ES-I3 (cell line): ENCODE data around the gene BEST1.
"Not testable (repeated sequence)": the region's sequence is repeated elsewhere in the genome, so short reads cannot be mapped to it uniquely, and the experiment has no call there.

Experiments
- H3K36me3 ChIP-seq: 2 replicates; pipeline ENCODE4 v1.6.1; 2013; ENCODE audit warnings: mild to moderate bottlenecking, low read length, control low read depth, moderate library complexity; ENCODE audit not compliant: insufficient read depth
- H3K4me1 ChIP-seq: 2 replicates; pipeline ENCODE4 v1.6.1; 2013; ENCODE audit warnings: mild to moderate bottlenecking, control low read depth, low read length; ENCODE audit not compliant: insufficient read depth
- H3K9ac ChIP-seq: 2 replicates; pipeline ENCODE4 v1.6.1; 2013; ENCODE audit warnings: low read depth, mild to moderate bottlenecking, low read length, moderate library complexity
- H3K9me3 ChIP-seq: 2 replicates; pipeline ENCODE4 v1.6.1; 2013; ENCODE audit warnings: mild to moderate bottlenecking, low read length, moderate library complexity; ENCODE audit not compliant: control insufficient read depth, insufficient read depth

The BEST1 gene

GRCh38 chr11:61980783-61981541 lies 30.8 kb downstream of the BEST1 start:
- Histone ChIP-seq H3K9me3 (no peaks in the 10 kb centered on the region), H3K4me1 (peaks cover 11% of the 10 kb centered on the region; the same call in 1 of the 2 replicates), H3K36me3 (no peaks in the 10 kb centered on the region; the same call in 1 of the 2 replicates), H3K9ac (no peak overlapping the region)

GRCh38 chr11:61983419-61983818 lies 33.3 kb downstream of the BEST1 start:
- H3K9me3 ChIP-seq, result peaks cover 8% of the 10 kb centered on the region; the same call in 1 of the 2 replicates
- H3K4me1 ChIP-seq, result peaks cover 11% of the 10 kb centered on the region; the same call in 1 of the 2 replicates
- no peak overlapping the region for H3K9ac ChIP-seq

GRCh38 chr11:61985869-61986268 lies 35.7 kb downstream of the BEST1 start:
- Histone ChIP-seq H3K9me3 (peaks cover 8% of the 10 kb centered on the region; the same call in 1 of the 2 replicates), H3K4me1 (peaks cover 10% of the 10 kb centered on the region; the same call in 1 of the 2 replicates), H3K36me3 (no peaks in the 10 kb centered on the region; the same call in 1 of the 2 replicates), H3K9ac (no peak overlapping the region)

More at GRCh38 chr11:61983419-61983818, 33.3 kb downstream of the BEST1 start:
- H3K36me3 ChIP-seq, result no peaks in the 10 kb centered on the region; the same call in 1 of the 2 replicates

- H3K36me3 ChIP-seq, result no peaks in the 10 kb centered on the region
- H3K9me3 ChIP-seq, result peaks cover 14% of the 10 kb centered on the region
- no peaks in the 10 kb centered on the region for H3K4me1 ChIP-seq
- no peak overlapping the region for H3K9ac ChIP-seq
Measured at GRCh38 chr11:61994981-61995380, 44.8 kb downstream of the BEST1 start.

GRCh38 chr11:61996933-61997332 lies 46.8 kb downstream of the BEST1 start:
- Histone ChIP-seq H3K36me3 (no peaks in the 10 kb centered on the region), H3K4me1 (no peaks in the 10 kb centered on the region), H3K9me3 (peaks cover 14% of the 10 kb centered on the region), H3K9ac (no peak overlapping the region)

GRCh38 chr11:61999141-61999975 lies 49.2 kb downstream of the BEST1 start:
- Histone ChIP-seq H3K36me3 (no peaks in the 10 kb centered on the region), H3K4me1 (no peaks in the 10 kb centered on the region), H3K9me3 (peaks cover 14% of the 10 kb centered on the region), H3K9ac (no peak overlapping the region)

GRCh38 chr11:62000539-62001446 lies 50.6 kb downstream of the BEST1 start:
- Histone ChIP-seq H3K9me3 (peaks cover 14% of the 10 kb centered on the region), H3K4me1 (no peaks in the 10 kb centered on the region), H3K36me3 (no peaks in the 10 kb centered on the region), H3K9ac (no peak overlapping the region)

GRCh38 chr11:62001450-62002191 lies 51.5 kb downstream of the BEST1 start:
- H3K36me3 ChIP-seq, result no peaks in the 10 kb centered on the region
- no peaks in the 10 kb centered on the region for H3K4me1 ChIP-seq
- H3K9me3 ChIP-seq, result peaks cover 14% of the 10 kb centered on the region
- no peak overlapping the region for H3K9ac ChIP-seq

GRCh38 chr11:62002283-62002682 lies 52.1 kb downstream of the BEST1 start:
- not testable (repeated sequence) for H3K9ac ChIP-seq, H3K36me3 ChIP-seq, H3K4me1 ChIP-seq
- H3K9me3 ChIP-seq, result peaks cover 14% of the 10 kb centered on the region

- H3K4me1 ChIP-seq, result no peaks in the 10 kb centered on the region
- H3K36me3 ChIP-seq, result no peaks in the 10 kb centered on the region
- peaks cover 3% of the 10 kb centered on the region for H3K9me3 ChIP-seq
- no peak overlapping the region for H3K9ac ChIP-seq
Measured at GRCh38 chr11:62004473-62004872, 54.3 kb downstream of the BEST1 start.

- H3K9ac ChIP-seq, result no peak overlapping the region
- no peaks in the 10 kb centered on the region; the same call in 1 of the 2 replicates for H3K4me1 ChIP-seq
- H3K36me3 ChIP-seq, result no peaks in the 10 kb centered on the region
- H3K9me3 ChIP-seq, result no peaks in the 10 kb centered on the region; the same call in 1 of the 2 replicates
Measured at GRCh38 chr11:62008193-62008592, 58.0 kb downstream of the BEST1 start.

GRCh38 chr11:62010935-62011528 lies 60.9 kb downstream of the BEST1 start:
- Histone ChIP-seq H3K4me1 (no peaks in the 10 kb centered on the region; the same call in 1 of the 2 replicates), H3K9me3 (no peaks in the 10 kb centered on the region; the same call in 1 of the 2 replicates), H3K36me3 (no peaks in the 10 kb centered on the region), H3K9ac (no peak overlapping the region)

- Histone ChIP-seq H3K9ac (no peak overlapping the region), H3K4me1 (no peaks in the 10 kb centered on the region; the same call in 1 of the 2 replicates), H3K9me3 (no peaks in the 10 kb centered on the region; the same call in 1 of the 2 replicates), H3K36me3 (no peaks in the 10 kb centered on the region)
Measured at GRCh38 chr11:62011881-62012280, 61.7 kb downstream of the BEST1 start.
